HG03565 (cell line): Measurements from ENCODE around the gene CHRM5.
A peak's percentile ranks its signal among the peaks of the same experiment; 100 is the strongest.
"Not testable (repeated sequence)": the region's sequence is repeated elsewhere in the genome, so short reads cannot be mapped to it uniquely, and the experiment has no call there.

ENCODE experiments used
- ATAC-seq: cut with Tn5 transposase; IDR thresholded peaks from one replicate; pipeline ENCODE4 v1.9.1; 2021; ENCODE audit warnings: mild to moderate bottlenecking, moderate library complexity; ENCODE audit not compliant: unreplicated experiment

CHRM5 gene

GRCh38 chr15:34038871-34039789 is 70.8 kb downstream of the CHRM5 start, which contains the start of gene AVEN:
TSS of gene AVEN (minus strand) at chr15:34039204. CDS start at chr15:34039046, 158 bp downstream.
- ATAC-seq, result peak; percentile 30

GRCh38 chr15:34039790-34040113 is 71.5 kb downstream of the CHRM5 start:
- no peak for ATAC-seq

- ATAC-seq, result no peak
These were observed 75.1 kb downstream of the CHRM5 start for GRCh38 chr15:34043391-34043790.

- no peak for ATAC-seq
These were observed 75.5 kb downstream of the CHRM5 start for GRCh38 chr15:34043813-34044212.

GRCh38 chr15:34046471-34047145 is 78.3 kb downstream of the CHRM5 start:
- no peak for ATAC-seq

- no peak for ATAC-seq
These were observed 79.8 kb downstream of the CHRM5 start for GRCh38 chr15:34047893-34048775.

GRCh38 chr15:34049112-34049511 is 80.8 kb downstream of the CHRM5 start:
- ATAC-seq, result no peak

GRCh38 chr15:34050385-34050784 is 82.1 kb downstream of the CHRM5 start:
- not testable (repeated sequence) for ATAC-seq

GRCh38 chr15:34054081-34054707 is 85.9 kb downstream of the CHRM5 start:
- ATAC-seq, result no peak

- no peak for ATAC-seq
These were observed 87.7 kb downstream of the CHRM5 start for GRCh38 chr15:34055868-34056595.

GRCh38 chr15:34056911-34057310 is 88.6 kb downstream of the CHRM5 start:
- ATAC-seq, result no peak

- ATAC-seq, result no peak
These were observed 91.2 kb downstream of the CHRM5 start for GRCh38 chr15:34059476-34059875.

- no peak for ATAC-seq
These were observed 91.6 kb downstream of the CHRM5 start for GRCh38 chr15:34059946-34060345.

- no peak for ATAC-seq
These were observed 96.1 kb downstream of the CHRM5 start for GRCh38 chr15:34064438-34064837.

- no peak for ATAC-seq
These were observed 97.0 kb downstream of the CHRM5 start for GRCh38 chr15:34065261-34065660.

GRCh38 chr15:34065941-34066340 is 97.6 kb downstream of the CHRM5 start:
- ATAC-seq, result no peak

- no peak for ATAC-seq
These were observed 101.7 kb downstream of the CHRM5 start for GRCh38 chr15:34070003-34070402.

GRCh38 chr15:34076785-34077184 is 108.5 kb downstream of the CHRM5 start:
- ATAC-seq, result no peak

- no peak for ATAC-seq
These were observed 110.6 kb downstream of the CHRM5 start for GRCh38 chr15:34078900-34079299.

GRCh38 chr15:34079904-34080303 is 111.6 kb downstream of the CHRM5 start:
- no peak for ATAC-seq
